ENCODE data around the gene PSORS1C2.

The PSORS1C2 gene

DNA sequence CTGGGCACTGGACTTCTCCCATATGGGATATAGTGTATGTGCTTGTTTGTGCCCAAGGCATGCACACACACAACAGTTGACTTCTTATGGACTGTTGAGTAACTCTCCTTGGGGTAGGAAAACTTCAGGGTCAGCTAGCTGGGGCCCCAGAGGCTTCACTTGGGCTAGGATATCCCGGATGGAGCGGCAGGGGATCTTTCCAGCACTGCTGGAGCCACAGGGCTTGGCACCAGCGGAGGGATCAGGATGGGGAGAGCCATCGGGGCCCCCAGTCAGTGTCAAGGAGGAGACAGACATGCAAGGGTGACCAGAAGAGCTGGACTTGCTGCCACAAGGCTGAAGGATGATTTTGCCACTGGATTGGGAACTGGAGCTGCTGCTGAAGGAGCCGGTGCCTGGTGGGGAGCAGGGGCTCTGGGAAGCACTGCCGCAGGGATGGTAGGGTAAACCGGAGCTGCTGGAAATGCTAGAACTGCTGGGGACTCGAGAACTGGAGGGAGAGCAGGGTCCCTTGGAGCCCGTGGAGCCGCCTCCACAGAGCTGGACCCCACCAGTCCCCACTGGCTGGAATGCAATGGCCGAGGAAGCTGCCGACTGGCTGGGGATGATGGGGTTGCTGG, 22.8 kb downstream of the PSORS1C2 start:
- TF ChIP-seq SPI1 (IDR thresholded peaks at IDR 0.05; ENCODE audit: borderline replicate concordance, low read depth) (no peak), POLR2AphosphoS5 (IDR thresholded peaks at IDR 0.05; ENCODE audit: low read depth) (no peak), GABPA (IDR thresholded peaks at IDR 0.05; ENCODE audit: low read depth) (no peak)
- TF ChIP-seq, protein P1, sequence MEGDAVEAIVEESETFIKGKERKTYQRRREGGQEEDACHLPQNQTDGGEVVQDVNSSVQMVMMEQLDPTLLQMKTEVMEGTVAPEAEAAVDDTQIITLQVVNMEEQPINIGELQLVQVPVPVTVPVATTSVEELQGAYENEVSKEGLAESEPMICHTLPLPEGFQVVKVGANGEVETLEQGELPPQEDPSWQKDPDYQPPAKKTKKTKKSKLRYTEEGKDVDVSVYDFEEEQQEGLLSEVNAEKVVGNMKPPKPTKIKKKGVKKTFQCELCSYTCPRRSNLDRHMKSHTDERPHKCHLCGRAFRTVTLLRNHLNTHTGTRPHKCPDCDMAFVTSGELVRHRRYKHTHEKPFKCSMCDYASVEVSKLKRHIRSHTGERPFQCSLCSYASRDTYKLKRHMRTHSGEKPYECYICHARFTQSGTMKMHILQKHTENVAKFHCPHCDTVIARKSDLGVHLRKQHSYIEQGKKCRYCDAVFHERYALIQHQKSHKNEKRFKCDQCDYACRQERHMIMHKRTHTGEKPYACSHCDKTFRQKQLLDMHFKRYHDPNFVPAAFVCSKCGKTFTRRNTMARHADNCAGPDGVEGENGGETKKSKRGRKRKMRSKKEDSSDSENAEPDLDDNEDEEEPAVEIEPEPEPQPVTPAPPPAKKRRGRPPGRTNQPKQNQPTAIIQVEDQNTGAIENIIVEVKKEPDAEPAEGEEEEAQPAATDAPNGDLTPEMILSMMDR (IDR thresholded peaks at IDR 0.05; ENCODE audit: insufficient read depth, low read length) = no peak
- TF ChIP-seq, protein P2, sequence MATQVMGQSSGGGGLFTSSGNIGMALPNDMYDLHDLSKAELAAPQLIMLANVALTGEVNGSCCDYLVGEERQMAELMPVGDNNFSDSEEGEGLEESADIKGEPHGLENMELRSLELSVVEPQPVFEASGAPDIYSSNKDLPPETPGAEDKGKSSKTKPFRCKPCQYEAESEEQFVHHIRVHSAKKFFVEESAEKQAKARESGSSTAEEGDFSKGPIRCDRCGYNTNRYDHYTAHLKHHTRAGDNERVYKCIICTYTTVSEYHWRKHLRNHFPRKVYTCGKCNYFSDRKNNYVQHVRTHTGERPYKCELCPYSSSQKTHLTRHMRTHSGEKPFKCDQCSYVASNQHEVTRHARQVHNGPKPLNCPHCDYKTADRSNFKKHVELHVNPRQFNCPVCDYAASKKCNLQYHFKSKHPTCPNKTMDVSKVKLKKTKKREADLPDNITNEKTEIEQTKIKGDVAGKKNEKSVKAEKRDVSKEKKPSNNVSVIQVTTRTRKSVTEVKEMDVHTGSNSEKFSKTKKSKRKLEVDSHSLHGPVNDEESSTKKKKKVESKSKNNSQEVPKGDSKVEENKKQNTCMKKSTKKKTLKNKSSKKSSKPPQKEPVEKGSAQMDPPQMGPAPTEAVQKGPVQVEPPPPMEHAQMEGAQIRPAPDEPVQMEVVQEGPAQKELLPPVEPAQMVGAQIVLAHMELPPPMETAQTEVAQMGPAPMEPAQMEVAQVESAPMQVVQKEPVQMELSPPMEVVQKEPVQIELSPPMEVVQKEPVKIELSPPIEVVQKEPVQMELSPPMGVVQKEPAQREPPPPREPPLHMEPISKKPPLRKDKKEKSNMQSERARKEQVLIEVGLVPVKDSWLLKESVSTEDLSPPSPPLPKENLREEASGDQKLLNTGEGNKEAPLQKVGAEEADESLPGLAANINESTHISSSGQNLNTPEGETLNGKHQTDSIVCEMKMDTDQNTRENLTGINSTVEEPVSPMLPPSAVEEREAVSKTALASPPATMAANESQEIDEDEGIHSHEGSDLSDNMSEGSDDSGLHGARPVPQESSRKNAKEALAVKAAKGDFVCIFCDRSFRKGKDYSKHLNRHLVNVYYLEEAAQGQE (IDR thresholded peaks at IDR 0.05; ENCODE audit: insufficient replicate concordance, low read depth) = no peak
- no peak for DNase-seq (ENCODE audit: low read depth in 1 of 2, low spot score in 1 of 2)
- peaks cover 6% of the 10 kb centered on the region for H3K27me3 ChIP-seq (ENCODE audit: insufficient read depth, poor library complexity, severe bottlenecking)
- H3K27ac ChIP-seq (replicated peaks) = no peak overlapping the region
- H3K4me3 ChIP-seq (replicated peaks; ENCODE audit: insufficient read depth, low read length) = no peak overlapping the region

DNA sequence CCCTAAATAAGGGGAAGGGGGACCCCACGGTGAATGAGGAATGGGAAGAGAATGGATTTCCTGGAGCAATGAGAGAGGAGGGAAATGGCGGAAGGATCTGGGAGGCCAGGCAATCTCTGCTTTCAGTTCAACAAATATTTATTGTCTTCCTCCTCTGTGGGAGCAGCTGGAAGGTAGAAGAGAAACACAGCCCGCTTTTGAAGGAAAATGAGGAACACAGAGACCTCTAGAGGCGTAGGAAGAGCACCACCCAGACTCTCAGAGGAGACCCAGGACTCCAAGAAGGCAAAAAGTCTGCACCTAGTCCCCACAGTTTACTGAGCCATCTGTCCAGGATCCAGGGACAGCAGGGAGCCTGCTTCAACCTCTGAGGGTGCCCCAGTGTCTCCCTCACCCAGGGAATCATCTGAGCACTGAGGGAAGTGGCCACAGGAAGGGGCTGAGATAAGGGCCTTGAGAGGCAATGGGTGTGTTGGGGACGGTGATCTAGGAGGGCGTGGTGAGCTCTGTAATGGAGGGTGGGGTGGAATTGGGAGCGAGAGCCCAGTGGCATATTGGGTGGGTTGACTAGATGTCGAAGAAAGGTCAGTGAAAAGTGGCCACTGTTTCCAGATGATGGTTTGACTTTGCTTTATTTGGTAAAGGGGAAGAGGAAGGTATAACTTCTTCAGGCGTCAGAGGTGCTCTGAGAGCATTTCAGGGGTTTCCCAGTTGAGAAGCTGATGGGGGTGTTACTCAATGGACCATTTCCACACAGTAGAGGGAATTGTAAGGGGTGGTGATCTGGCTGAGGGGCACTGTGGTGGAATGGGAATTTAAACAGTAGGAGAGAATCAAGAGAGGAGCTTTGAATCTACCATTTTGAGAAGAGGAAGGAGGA, 23.7 kb downstream of the PSORS1C2 start:
- no peak for DNase-seq (ENCODE audit: low read depth in 1 of 2, low spot score in 1 of 2)
- Histone ChIP-seq H3K4me3 (replicated peaks; ENCODE audit: insufficient read depth, low read length) (no peak overlapping the region), H3K27ac (replicated peaks) (no peak overlapping the region), H3K27me3 (ENCODE audit: insufficient read depth, poor library complexity, severe bottlenecking) (peaks cover 6% of the 10 kb centered on the region)
- TF ChIP-seq, protein P1 (IDR thresholded peaks at IDR 0.05; ENCODE audit: insufficient read depth, low read length) = no peak
- TF ChIP-seq SPI1 (IDR thresholded peaks at IDR 0.05; ENCODE audit: borderline replicate concordance, low read depth) = no peak

DNA sequence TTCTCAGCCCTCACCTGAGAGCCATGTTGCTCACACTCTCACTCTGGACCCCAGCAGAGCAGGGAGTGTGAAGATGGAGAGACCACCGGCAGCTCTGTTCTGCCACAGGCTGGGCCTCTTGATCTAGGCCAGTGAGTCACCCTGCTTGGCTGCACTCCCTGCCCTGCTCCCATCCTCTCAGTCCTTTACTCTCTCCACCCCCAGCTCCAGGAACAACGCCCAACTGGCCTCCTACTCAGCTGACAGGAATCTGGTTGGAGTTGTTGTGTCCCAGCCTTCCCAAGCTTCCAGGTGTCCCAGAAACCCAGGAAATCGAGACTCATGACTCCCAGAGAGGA, 24.4 kb downstream of the PSORS1C2 start, which contains the start of gene PSORS1C1:
TSS of gene PSORS1C1 (plus strand) at position 260 of the 338 bp plus-strand sequence. CDS start 14,833 bp downstream, outside the sequence.
- no peak within 1 kb of the TSS for H3K27ac ChIP-seq (replicated peaks)
- H3K4me3 ChIP-seq (replicated peaks; ENCODE audit: insufficient read depth, low read length) = no peak within 1 kb of the TSS
- DNase-seq (ENCODE audit: low read depth in 1 of 2, low spot score in 1 of 2) = no peak
- no peak for TF ChIP-seq GABPA (IDR thresholded peaks at IDR 0.05; ENCODE audit: low read depth)
- TF ChIP-seq, protein P2 (IDR thresholded peaks at IDR 0.05; ENCODE audit: insufficient replicate concordance, low read depth) = no peak
- TF ChIP-seq SPI1 (IDR thresholded peaks at IDR 0.05; ENCODE audit: borderline replicate concordance, low read depth) = no peak
- TF ChIP-seq, protein P1 (IDR thresholded peaks at IDR 0.05; ENCODE audit: insufficient read depth, low read length) = no peak
- no peak for TF ChIP-seq POLR2AphosphoS5 (IDR thresholded peaks at IDR 0.05; ENCODE audit: low read depth)
- H3K27me3 ChIP-seq (ENCODE audit: insufficient read depth, poor library complexity, severe bottlenecking) = peaks cover 6% of the 10 kb centered on the region
